Cardiac muscle cell (in vitro differentiated cells and primary cell): ENCODE measurements around the gene BBX. TPM values are rescaled to one million over a fixed set of nuclear protein-coding genes. Genes with fewer than 3 reads are reported as not detected.

Source experiments
- DNase-seq, 2 donors: peaks; one replicate each; pipeline versions ENCODE4 v3.0.0 to v3.0.0-alpha.2; 2010 to 2017; ENCODE audit warnings: low read depth in 1 of 2, low spot score in 1 of 2
- H3K27ac ChIP-seq: fragments of 200-600 bp; sonication (generic); 2 replicates; pipeline ENCODE4 v1.5.1; 2016
- H3K27me3 ChIP-seq: fragments of 200-600 bp; sonication (generic); 2 replicates; pipeline ENCODE4 v1.6.0; 2016; ENCODE audit warnings: control low read depth
- H3K36me3 ChIP-seq: fragments of 200-600 bp; sonication (generic); 2 replicates; pipeline ENCODE4 v1.5.1; 2016; ENCODE audit warnings: control low read depth
- H3K4me1 ChIP-seq: fragments of 200-600 bp; sonication (generic); 2 replicates; pipeline ENCODE4 v1.8.1; 2017; ENCODE audit warnings: low read depth, mild to moderate bottlenecking, mixed run types
- H3K4me3 ChIP-seq: fragments of 200-600 bp; sonication (generic); 2 replicates; pipeline ENCODE4 v1.5.1; 2016; ENCODE audit warnings: mild to moderate bottlenecking
- H3K9me3 ChIP-seq: fragments of 200-600 bp; sonication (generic); 2 replicates; pipeline ENCODE4 v1.5.1; 2017; ENCODE audit warnings: low read depth, mild to moderate bottlenecking, control low read depth
- polyA plus RNA-seq: library from polyadenylated mRNA; unstranded; fragments of >200 nt; fragmentation: Nextera tagmentation; extraction: Ambion mirVana; gene quantifications from 2 replicates; pipeline ENCODE4 v1.2.1, GENCODE V29; 2016
- total RNA-seq: library from RNA; depleted of rRNA; stranded (reverse); fragments of >200 nt; gene quantifications from 2 replicates; pipeline ENCODE4 v1.2.3, GENCODE V29; 2016
- TF ChIP-seq, protein P1 (sequence below): IDR thresholded peaks from 2 replicates; pipeline ENCODE4 v1.5.1; 2012; ENCODE audit warnings: low read depth, mild to moderate bottlenecking, low read length

Gene BBX
- total and polyA plus RNA-seq, 2 experiments from 2014 or later = 77.5 to 96.2 TPM

DNA sequence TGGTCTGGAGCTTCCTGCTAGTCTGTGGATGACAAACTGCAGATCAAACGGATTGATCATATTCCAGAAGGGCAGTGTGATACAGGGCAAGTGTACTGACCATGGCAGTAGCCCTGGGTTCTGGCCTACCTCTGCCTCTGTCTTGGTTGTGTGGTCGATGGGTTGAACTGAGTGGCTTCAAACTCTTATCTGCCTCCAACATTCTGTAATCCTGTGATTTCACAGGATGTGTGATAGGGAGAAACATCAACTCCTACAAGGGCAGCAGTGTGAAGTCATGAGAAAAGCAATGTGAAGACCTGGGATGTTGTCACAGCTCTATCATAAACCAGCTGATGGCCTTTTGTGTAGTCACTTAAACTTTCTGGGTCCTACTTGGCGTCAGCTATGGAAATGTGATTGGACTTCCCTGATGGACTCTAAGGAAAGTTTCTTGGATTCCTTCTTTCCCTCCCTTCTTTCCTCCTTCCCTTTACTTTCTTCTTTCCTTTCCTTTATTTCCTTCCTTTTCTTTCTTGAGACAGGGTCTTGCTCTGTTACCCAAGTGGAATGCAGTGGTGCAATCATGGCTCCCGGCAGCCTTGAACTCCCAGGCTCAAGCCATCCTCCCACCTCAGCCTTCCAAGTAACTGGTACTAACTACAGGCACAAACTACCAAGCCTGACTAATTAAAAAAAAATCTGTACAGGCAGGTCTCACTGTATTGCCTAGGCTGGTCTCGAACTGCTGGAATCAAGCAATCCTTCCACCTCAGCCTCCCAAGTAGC is 114.8 kb downstream of the BBX start:
- DNase-seq = no peak

DNA sequence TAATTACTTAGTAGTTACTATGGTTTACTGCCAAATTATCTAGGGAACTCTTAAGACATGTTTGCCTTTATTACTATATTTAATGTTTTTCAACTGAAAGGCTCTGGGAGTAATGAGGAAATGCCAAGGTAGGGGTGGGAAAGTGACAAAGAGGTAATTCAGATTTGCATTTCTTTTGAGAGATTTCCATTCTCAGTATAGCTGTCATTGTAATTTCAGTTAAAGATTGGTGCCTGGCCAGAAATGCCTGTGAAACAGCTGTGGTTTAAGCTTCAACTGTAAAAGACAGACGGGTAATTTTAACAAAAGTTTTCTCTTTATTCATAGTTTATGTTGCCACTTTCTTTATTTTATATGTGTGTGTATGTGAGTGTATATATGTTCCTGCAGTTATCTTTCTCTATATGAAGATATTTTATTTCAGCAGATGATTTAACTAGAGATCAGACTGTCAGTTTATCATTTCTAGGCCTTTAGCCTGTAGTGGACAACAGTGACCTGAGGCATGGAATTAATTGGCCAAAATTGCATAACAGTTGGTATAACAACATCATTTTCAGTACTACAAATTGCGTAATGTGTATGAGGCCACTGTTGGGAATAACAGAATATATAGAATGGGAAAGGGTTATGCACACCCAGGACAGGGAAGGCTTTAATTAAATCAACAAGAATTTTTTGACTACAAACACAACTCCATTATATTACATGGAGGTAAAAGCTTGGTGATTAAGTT is 119.0 kb downstream of the BBX start:
- Histone ChIP-seq H3K9me3 (no peaks in the 10 kb centered on the region), H3K4me1 (peaks cover 14% of the 10 kb centered on the region), H3K27ac (no peak overlapping the region), H3K27me3 (no peaks in the 10 kb centered on the region), H3K4me3 (no peak overlapping the region), H3K36me3 (no peaks in the 10 kb centered on the region)
- peak in 1 of 2 donors; percentile 76 for DNase-seq
- TF ChIP-seq, protein P1, sequence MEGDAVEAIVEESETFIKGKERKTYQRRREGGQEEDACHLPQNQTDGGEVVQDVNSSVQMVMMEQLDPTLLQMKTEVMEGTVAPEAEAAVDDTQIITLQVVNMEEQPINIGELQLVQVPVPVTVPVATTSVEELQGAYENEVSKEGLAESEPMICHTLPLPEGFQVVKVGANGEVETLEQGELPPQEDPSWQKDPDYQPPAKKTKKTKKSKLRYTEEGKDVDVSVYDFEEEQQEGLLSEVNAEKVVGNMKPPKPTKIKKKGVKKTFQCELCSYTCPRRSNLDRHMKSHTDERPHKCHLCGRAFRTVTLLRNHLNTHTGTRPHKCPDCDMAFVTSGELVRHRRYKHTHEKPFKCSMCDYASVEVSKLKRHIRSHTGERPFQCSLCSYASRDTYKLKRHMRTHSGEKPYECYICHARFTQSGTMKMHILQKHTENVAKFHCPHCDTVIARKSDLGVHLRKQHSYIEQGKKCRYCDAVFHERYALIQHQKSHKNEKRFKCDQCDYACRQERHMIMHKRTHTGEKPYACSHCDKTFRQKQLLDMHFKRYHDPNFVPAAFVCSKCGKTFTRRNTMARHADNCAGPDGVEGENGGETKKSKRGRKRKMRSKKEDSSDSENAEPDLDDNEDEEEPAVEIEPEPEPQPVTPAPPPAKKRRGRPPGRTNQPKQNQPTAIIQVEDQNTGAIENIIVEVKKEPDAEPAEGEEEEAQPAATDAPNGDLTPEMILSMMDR = no peak

More for the DNA sequence above, 114.8 kb downstream of the BBX start:
- Histone ChIP-seq H3K4me3 (no peak overlapping the region), H3K27me3 (no peaks in the 10 kb centered on the region), H3K36me3 (no peaks in the 10 kb centered on the region), H3K27ac (no peak overlapping the region), H3K9me3 (no peaks in the 10 kb centered on the region), H3K4me1 (peaks cover 16% of the 10 kb centered on the region)
- TF ChIP-seq, protein P1 = no peak

DNA sequence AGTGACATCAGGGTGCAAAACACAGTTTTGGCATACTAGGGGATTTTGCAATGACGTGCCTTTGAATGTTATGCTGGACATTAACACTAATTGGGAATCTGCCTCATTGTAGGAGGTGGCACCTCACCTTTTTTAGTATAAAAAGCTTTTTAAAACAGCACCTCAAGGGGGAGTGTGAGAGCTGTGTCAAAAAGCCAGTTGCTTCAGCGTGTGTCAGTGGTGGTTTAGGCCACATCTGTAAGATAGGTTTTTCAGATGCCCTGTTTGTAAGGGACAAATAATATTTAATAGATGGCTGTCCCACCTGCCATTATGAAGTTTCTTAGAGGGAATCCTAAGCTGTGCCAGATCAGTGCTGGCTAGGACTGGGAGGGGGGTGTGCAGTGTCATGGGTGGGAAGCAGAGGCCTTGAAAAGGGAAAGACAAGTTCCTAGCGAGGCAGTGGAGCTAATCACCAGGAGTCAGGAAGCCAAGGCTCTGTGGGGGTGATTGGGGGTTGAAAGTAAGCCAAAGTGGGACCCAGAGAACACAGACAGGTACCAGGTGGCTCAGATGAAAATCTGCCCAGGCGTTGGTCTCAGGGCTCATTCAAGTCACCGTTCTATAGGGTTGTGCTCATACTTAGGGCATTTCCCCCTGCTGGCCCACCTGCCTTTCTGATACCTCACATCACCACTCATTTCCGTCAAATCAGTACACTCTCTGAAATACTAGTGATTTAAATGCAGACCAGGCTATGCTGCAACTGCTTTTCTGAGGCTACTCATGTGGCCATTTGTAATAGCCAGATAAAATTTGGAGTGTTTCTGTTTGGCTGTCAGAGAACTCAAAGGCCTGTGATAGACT is 120.5 kb downstream of the BBX start:
- no peaks in the 10 kb centered on the region for H3K9me3 ChIP-seq
- no peak overlapping the region for H3K4me3 ChIP-seq
- H3K4me1 ChIP-seq = peaks cover 14% of the 10 kb centered on the region
- peak overlapping the region; percentile 14 for H3K27ac ChIP-seq
- no peaks in the 10 kb centered on the region for H3K36me3 ChIP-seq
- H3K27me3 ChIP-seq = no peaks in the 10 kb centered on the region
- peak in 1 of 2 donors; percentile 49 for DNase-seq
- TF ChIP-seq, protein P1 = peak; percentile 33

DNA sequence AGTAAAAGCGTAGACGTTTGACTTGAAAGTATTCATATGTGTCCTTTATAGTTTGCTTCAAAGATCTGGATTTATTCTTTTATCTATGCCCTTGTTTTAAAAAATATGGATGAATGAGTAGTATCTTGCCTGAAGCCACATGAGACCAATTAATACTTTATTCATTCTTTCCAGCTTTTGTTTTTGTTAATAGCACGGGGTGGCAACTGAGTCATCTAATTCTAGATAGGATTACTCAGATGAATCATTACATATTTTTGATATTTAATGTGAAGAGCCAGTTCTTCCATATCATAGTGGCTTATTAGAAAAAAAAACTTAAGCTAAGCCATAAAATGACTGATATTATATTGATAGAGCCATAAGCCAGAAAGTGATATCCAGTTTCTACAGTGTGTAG is 121.9 kb downstream of the BBX start:
- Histone ChIP-seq H3K36me3 (no peaks in the 10 kb centered on the region), H3K27me3 (no peaks in the 10 kb centered on the region), H3K4me1 (peaks cover 14% of the 10 kb centered on the region), H3K27ac (no peak overlapping the region), H3K4me3 (no peak overlapping the region), H3K9me3 (no peaks in the 10 kb centered on the region)
- DNase-seq = no peak
- TF ChIP-seq, protein P1 = no peak

DNA sequence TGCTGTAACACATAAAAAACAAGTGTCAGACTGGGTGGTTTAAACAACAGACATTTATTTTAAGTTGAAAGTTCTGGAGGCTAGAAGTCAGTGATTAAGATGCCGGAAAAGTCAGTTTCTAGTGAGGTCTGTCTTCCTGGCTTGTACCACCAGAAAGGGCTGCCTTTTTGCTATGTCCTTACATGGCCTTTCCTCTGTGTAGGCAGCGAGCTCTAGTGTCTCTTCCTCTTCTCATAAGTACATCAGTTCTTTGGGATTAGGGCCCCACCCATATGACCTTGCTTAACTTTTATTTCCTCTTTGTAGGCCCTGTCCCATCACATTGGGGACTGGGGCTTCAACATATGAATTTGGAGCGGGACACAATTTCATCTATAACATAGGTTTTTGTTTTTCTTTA is 128.0 kb downstream of the BBX start:
- TF ChIP-seq, protein P1 = no peak
- no peaks in the 10 kb centered on the region for H3K9me3 ChIP-seq

More for the DNA sequence above, 128.0 kb downstream of the BBX start:
- Histone ChIP-seq H3K4me3 (no peak overlapping the region), H3K4me1 (no peaks in the 10 kb centered on the region), H3K27me3 (no peaks in the 10 kb centered on the region), H3K27ac (no peak overlapping the region), H3K36me3 (no peaks in the 10 kb centered on the region)
- no peak for DNase-seq
